ENCODE data around the gene ASPA.

- TF ChIP-seq CTCF (IDR thresholded peaks at IDR 0.05) (no peak), ZFX (IDR thresholded peaks at IDR 0.05; ENCODE audit: borderline replicate concordance) (no peak)
Measured at GRCh38 chr17:3497101-3497500, 21.3 kb downstream of the ASPA start.
